Type B pancreatic cell (in vitro differentiated cells): ENCODE measurements around the gene SLC11A2. TPM values are rescaled to one million over a fixed set of nuclear protein-coding genes. Genes with fewer than 3 reads are reported as not detected.

ENCODE experiments used
- DNase-seq: peaks from one replicate; pipeline ENCODE4 v3.0.0; 2021; ENCODE audit warnings: mixed read lengths; ENCODE audit not compliant: unreplicated experiment; ENCODE audit errors: extremely low spot score
- H3K27ac Mint-ChIP-seq: 2 replicates; pipeline ENCODE4 v1.8.0; 2021; ENCODE audit warnings: mild to moderate bottlenecking, mixed read lengths
- H3K27me3 Mint-ChIP-seq: 2 replicates; pipeline ENCODE4 v1.8.0; 2021; ENCODE audit warnings: mixed read lengths
- H3K36me3 Mint-ChIP-seq: 2 replicates; pipeline ENCODE4 v1.8.0; 2021; ENCODE audit warnings: mixed read lengths
- H3K4me1 Mint-ChIP-seq: one replicate; pipeline ENCODE4 v1.8.0; 2021; ENCODE audit warnings: mixed read lengths; ENCODE audit not compliant: unreplicated experiment
- H3K4me3 Mint-ChIP-seq: 2 replicates; pipeline ENCODE4 v1.8.0; 2021; ENCODE audit warnings: mild to moderate bottlenecking, mixed read lengths
- H3K9me3 Mint-ChIP-seq: 2 replicates; pipeline ENCODE4 v1.8.0; 2021; ENCODE audit warnings: mixed read lengths
- CTCF ChIP-seq: fragments of 200-600 bp; sonication (generic); conservative IDR thresholded peaks from 2 replicates; pipeline ENCODE4 v1.5.0; 2021; ENCODE audit warnings: antibody characterized with exemption, mild to moderate bottlenecking
- total RNA-seq: library from RNA; stranded (reverse); gene quantifications from 2 replicates; pipeline ENCODE4 v1.2.1, GENCODE V29; 2021; ENCODE audit warnings: low replicate concordance

SLC11A2 gene
- total RNA-seq, 1 donor from 2014 or later: 56.3 TPM

DNA sequence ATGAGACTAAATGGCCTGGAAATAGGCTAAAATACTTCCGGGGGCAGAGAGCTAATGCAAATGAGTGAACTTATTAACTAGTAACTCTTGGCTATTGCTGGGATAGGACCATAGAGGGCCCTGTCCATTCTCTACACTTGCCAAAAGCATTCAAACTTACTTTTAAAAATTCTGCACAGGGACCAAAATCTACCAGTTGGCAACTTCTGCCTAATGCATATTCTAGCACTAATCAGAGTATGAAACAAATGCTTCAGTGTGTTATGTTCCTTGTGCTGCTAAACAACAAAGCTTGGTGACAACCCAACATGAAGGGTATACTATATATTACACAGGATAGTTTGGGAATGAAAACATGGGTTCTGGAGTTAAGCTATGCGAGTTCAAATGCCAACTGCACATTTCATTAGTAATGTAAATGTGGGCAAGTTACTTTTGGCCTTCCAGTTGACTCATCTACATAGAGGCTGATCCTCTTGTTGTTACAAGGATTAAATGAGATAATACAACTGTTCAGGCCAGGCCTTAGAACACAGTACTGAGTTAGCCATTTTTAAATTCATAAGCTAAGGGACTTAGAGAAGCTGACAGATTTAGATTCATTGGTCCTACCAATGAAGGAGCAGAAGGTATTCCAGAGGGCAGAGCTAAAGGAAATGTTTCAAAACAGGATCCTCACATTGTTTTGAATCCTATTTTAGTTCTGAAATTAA lies 41.4 kb downstream of the SLC11A2 start:
- H3K9me3 Mint-ChIP-seq: no peaks in the 10 kb centered on the region
- H3K4me1 Mint-ChIP-seq: peaks cover 8% of the 10 kb centered on the region
- no peak overlapping the region for H3K27ac Mint-ChIP-seq
- TF ChIP-seq CTCF: no peak
- H3K4me3 Mint-ChIP-seq: no peak overlapping the region
- no peaks in the 10 kb centered on the region for H3K27me3 Mint-ChIP-seq
- no peak for DNase-seq
- peaks cover 5% of the 10 kb centered on the region for H3K36me3 Mint-ChIP-seq

GRCh38 chr12:50981319-50982239 lies 44.6 kb downstream of the SLC11A2 start:
- Mint-ChIP-seq H3K9me3 (no peaks in the 10 kb centered on the region), H3K27me3 (no peaks in the 10 kb centered on the region), H3K4me1 (no peaks in the 10 kb centered on the region), H3K36me3 (peaks cover 13% of the 10 kb centered on the region), H3K27ac (no peak overlapping the region), H3K4me3 (no peak overlapping the region)
- no peak for TF ChIP-seq CTCF
- DNase-seq: no peak

GRCh38 chr12:50980545-50980944 lies 45.6 kb downstream of the SLC11A2 start:
- H3K36me3 Mint-ChIP-seq: peaks cover 16% of the 10 kb centered on the region
- TF ChIP-seq CTCF: no peak
- H3K4me1 Mint-ChIP-seq: no peaks in the 10 kb centered on the region
- H3K9me3 Mint-ChIP-seq: no peaks in the 10 kb centered on the region
- no peaks in the 10 kb centered on the region for H3K27me3 Mint-ChIP-seq
- no peak overlapping the region for H3K27ac Mint-ChIP-seq
- no peak overlapping the region for H3K4me3 Mint-ChIP-seq
- DNase-seq: no peak

DNA sequence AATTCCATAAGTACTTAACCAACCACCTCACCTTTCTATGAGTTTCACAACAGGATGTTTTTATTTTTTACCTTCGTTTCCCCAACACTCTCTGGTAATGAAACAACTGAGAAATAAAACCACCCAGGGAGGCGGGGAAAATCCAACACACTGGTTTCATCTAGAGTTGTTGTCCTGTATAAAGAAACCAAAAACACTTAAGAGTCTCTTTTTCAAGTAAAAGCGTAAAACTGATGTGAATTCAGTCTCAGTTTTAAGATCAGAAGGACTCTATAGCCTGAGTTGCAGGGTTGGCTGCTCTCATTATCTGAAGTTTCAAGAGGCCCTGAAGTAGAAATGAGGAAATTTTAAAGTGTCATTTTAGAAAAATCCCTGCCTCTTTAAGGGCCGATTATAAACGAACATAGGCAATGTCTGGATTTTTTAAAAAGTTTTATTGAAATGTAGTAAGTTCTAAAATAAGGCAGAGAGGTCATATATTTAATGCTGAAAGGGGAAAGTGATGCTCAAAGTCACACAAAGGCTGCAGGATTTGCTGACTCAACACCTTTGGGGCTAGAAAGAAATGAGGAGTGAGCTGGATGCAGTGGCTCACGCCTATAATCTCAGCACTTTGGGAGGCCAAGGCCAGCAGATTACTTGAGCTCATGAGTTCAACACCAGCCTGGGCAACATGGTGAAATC lies 46.7 kb downstream of the SLC11A2 start:
- H3K4me3 Mint-ChIP-seq: no peak overlapping the region
- no peak for TF ChIP-seq CTCF
- no peaks in the 10 kb centered on the region for H3K4me1 Mint-ChIP-seq
- H3K36me3 Mint-ChIP-seq: peaks cover 16% of the 10 kb centered on the region
- H3K9me3 Mint-ChIP-seq: no peaks in the 10 kb centered on the region
- H3K27ac Mint-ChIP-seq: no peak overlapping the region
- DNase-seq: no peak
- no peaks in the 10 kb centered on the region for H3K27me3 Mint-ChIP-seq

DNA sequence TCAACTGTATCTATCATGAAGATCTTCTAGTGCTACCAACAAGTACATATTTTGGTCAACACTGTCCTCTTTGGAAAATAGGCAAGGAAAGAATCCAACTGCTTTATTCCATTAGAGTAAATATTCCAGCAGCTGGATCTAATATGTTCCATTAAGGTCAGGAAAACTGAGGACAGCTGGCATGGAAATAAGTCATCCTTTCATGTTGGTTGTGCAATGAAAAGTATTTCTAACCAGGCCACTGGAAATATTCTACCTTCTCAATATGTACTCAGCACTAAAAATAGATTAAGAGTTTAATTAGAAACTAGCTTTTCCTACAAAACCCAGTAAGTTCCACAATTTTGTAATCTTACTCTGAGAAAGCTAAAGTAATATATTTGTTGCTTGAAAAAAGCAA lies 54.2 kb downstream of the SLC11A2 start:
- H3K27ac Mint-ChIP-seq: no peak overlapping the region
- TF ChIP-seq CTCF: no peak
- peaks cover 29% of the 10 kb centered on the region for H3K36me3 Mint-ChIP-seq
- H3K9me3 Mint-ChIP-seq: no peaks in the 10 kb centered on the region
- DNase-seq: no peak
- H3K27me3 Mint-ChIP-seq: no peaks in the 10 kb centered on the region
- H3K4me3 Mint-ChIP-seq: no peak overlapping the region
- no peaks in the 10 kb centered on the region for H3K4me1 Mint-ChIP-seq
